Activated CD4-positive, alpha-beta T cell treated with anti-CD3 and anti-CD28 coated beads, Interleukin-10, Interleukin-2, amounts not matched to agents 100 ng/mL and 50 ng/mL, durations not matched to agents 16 hours and 8 hours (primary cell): ENCODE measurements around the gene SCCPDH.
"Not testable (repeated sequence)": the region's sequence is repeated elsewhere in the genome, so short reads cannot be mapped to it uniquely, and the experiment has no call there.

Experiments used
- DNase-seq: peaks from one replicate; pipeline ENCODE4 v3.0.0-alpha.2; 2020

SCCPDH gene

GRCh38 chr1:246801241-246802020 is 77.2 kb downstream of the SCCPDH start:
- DNase-seq = no peak

- DNase-seq = no peak
Observed at GRCh38 chr1:246803373-246803772, 79.2 kb downstream of the SCCPDH start.

- no peak for DNase-seq
Observed at GRCh38 chr1:246803883-246804282, 79.7 kb downstream of the SCCPDH start.

GRCh38 chr1:246805135-246805716 is 81.0 kb downstream of the SCCPDH start:
- no peak for DNase-seq

GRCh38 chr1:246809473-246809872 is 85.3 kb downstream of the SCCPDH start:
- no peak for DNase-seq

- DNase-seq = no peak
Observed at GRCh38 chr1:246811985-246812384, 87.8 kb downstream of the SCCPDH start.

GRCh38 chr1:246813325-246813724 is 89.1 kb downstream of the SCCPDH start:
- not testable (repeated sequence) for DNase-seq

GRCh38 chr1:246814890-246815289 is 90.7 kb downstream of the SCCPDH start:
- DNase-seq = no peak

GRCh38 chr1:246815693-246816270 is 91.6 kb downstream of the SCCPDH start:
- no peak for DNase-seq
